Activated naive CD4-positive, alpha-beta T cell treated with anti-CD3 and anti-CD28 coated beads, Interleukin-2, amount 50 U/mL, for 72 hours (primary cell): ENCODE results near the gene CHST14. TPM values are rescaled to one million over a fixed set of nuclear protein-coding genes. Genes with fewer than 3 reads are reported as not detected.
A peak's percentile ranks its signal among the peaks of the same experiment; 100 is the strongest.
"Not testable (repeated sequence)": the region's sequence is repeated elsewhere in the genome, so short reads cannot be mapped to it uniquely, and the experiment has no call there.

Experiments
- ATAC-seq, 2 donors: fragments of 150-1000 bp; cut with Tn5 transposase; 2 replicates each; pipeline ENCODE4 v1.10.0; 2021; ENCODE audit warnings: mild to moderate bottlenecking in 2 of 2, moderate library complexity in 2 of 2
- DNase-seq, 2 donors: peaks; one replicate each; pipeline ENCODE4 v3.0.0; 2021 to 2022; ENCODE audit warnings: low spot score in 2 of 2
- H3K27ac Mint-ChIP-seq, 2 donors: one replicate each; pipeline ENCODE4 v1.8.0; 2022; ENCODE audit warnings: mild to moderate bottlenecking in 2 of 2, mixed read lengths in 2 of 2
- H3K36me3 Mint-ChIP-seq, 2 donors: one replicate each; pipeline ENCODE4 v1.8.0; 2022; ENCODE audit warnings: mixed read lengths in 2 of 2
- H3K9me3 Mint-ChIP-seq, 2 donors: one replicate each; pipeline ENCODE4 v1.8.0; 2022; ENCODE audit warnings: mixed read lengths in 2 of 2
- total RNA-seq, 2 donors: library from RNA; stranded (reverse); gene quantifications; one replicate each; pipeline ENCODE4 v1.2.3, GENCODE V29; 2022

CHST14 gene
- total RNA-seq, 2 donors from 2014 or later: 1.6 to 6.7 TPM

DNA sequence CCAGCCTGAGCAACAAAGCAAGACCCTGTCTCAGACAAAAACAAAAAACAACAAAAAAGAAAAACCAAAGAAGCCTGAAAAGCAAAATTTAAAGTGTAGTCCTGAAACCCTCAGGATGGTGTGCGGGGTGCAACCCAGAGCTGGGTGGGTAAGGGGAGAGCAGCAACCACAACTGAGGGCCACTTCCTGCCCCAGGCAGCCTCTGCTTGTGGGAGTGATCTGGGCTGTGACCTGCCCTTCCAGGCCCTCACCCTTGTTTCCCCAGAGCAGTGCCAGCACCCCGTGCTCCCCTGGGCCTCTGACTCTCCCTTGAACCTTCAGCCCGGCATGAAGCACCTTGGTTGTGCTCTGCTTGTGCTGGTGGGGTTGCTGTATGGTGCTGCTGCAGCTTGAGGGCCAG is 16.8 kb upstream of the CHST14 start:
- peak overlapping the region; percentile 9 to 27 for H3K27ac Mint-ChIP-seq
- DNase-seq, H3K9me3 Mint-ChIP-seq, H3K36me3 Mint-ChIP-seq: not testable (repeated sequence)
- ATAC-seq: peak; percentile 63 to 72

DNA sequence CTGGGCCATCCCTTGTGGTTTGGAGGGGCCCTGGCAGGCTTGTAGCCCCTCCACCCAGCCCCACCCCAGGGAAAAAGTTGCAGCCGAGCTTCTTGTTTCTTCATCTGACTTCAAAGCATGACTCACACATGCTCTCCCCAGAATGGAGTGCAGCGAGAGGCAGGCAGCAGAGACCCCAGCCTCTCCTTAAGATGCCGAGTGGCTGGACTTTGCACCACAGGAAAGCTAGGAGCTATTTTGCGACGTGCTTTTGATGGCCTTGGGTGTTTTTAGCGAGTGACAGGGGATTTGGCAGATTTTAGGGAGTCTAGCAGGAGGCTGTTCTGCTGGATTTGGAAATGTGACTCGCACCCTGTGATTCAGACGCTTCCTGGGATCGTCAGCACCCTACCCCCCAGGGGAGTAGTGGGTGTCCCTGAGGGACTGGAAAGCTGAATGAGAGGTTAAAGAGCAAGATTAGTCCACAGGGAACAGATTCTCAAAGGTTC is 15.8 kb upstream of the CHST14 start:
- ATAC-seq: peak; percentile 40 to 54
- no peaks in the 10 kb centered on the region for H3K36me3 Mint-ChIP-seq
- no peaks in the 10 kb centered on the region for H3K9me3 Mint-ChIP-seq
- peak overlapping the region; percentile 27 to 84 for H3K27ac Mint-ChIP-seq
- peak in 1 of 2 donors; percentile 30 for DNase-seq

DNA sequence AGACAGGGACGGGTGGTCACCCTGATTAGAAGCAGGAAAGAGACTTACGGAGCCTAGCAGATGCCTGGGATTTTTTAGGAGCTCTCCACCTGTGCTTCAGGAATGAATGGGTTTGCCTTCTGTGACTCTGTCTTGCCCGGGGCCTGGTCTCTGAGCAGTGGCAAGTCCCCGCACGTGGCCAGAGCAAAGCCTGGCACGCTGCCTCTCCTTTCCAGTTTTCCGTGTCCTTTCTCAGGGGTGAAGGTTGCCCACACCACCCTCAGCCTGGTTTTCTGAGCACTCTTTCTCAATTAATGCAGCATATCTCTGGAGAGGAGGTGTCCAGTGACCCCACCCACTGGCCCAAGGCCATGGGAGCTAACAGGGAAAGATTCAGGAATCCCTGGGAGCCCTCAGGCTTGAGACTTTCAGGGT is 14.5 kb upstream of the CHST14 start:
- H3K27ac Mint-ChIP-seq: peak overlapping the region; percentile 29 to 44
- H3K9me3 Mint-ChIP-seq: no peaks in the 10 kb centered on the region
- H3K36me3 Mint-ChIP-seq: no peaks in the 10 kb centered on the region
- ATAC-seq (no peak), DNase-seq (no peak)

DNA sequence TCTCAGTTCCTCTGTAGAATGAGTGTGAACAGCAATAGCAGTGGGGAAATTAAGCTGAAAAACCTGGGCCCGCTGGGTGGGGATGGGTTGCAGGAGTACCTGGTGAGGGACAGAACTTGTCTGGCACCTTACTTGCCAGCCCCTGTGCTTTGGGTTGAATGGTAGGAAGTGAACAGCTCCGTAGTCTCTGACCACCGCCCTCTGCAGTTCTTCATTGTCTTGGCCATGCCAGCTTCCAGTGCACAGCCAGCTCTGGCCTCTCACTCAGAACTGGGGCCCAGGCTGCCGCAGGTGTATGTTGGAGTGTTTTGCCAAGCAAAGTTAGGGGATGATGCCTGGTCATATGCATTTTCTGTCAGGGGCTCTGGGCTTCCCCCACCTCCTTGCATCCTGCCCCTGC is 14.0 kb upstream of the CHST14 start:
- H3K27ac Mint-ChIP-seq: peak overlapping the region; percentile 29 to 44
- no peaks in the 10 kb centered on the region for H3K36me3 Mint-ChIP-seq
- no peak for ATAC-seq
- H3K9me3 Mint-ChIP-seq: no peaks in the 10 kb centered on the region
- DNase-seq: no peak

DNA sequence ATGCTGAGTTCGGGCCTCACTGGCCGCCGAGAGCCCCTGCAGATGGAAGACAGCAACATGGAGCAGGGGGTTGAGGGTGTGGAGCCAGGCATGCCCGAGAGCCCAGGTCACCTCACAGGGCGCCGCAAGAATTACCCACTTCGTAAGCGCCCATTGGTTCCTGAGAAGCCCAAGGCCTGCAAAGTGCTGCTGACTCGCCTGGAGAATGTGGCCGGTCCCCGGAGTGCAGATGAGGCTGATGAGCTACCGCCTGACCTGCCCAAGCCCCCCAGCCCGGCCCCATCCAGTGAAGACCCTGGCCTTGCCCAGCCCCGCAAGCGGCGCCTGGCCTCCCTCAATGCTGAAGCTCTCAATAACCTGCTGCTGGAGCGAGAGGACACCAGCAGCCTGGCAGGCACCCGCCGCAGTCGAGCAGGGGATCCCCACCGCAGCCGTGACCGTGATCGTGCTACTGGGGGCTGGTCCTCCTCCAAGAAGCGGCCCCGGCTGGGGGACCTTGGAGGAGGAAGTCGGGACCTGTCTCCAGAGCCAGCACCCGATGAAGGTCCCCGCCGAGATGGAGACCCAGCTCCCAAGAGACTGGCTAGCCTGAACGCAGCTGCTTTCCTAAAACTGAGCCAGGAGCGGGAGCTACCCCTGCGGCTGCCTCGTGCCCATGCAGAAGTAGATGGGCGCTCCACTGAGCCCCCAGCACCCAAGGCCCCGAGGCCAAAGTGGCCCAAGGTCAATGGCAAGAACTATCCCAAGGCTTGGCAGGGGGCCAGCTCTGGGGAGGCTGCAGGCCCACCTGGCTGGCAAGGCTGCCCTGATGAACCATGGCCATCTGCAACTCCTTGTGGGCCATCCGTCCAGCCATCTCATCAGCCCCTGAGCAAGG is 12.1 kb upstream of the CHST14 start:
- DNase-seq: no peak
- no peaks in the 10 kb centered on the region for H3K36me3 Mint-ChIP-seq
- no peaks in the 10 kb centered on the region for H3K9me3 Mint-ChIP-seq
- H3K27ac Mint-ChIP-seq: no peak overlapping the region
- no peak for ATAC-seq

- Mint-ChIP-seq H3K36me3 (no peaks in the 10 kb centered on the region), H3K9me3 (no peaks in the 10 kb centered on the region), H3K27ac (peak overlapping the region in 1 of 2 donors; percentile 54)
- no peak for DNase-seq
- ATAC-seq: no peak
Measured at GRCh38 chr15:40459391-40460015, 11.3 kb upstream of the CHST14 start.

DNA sequence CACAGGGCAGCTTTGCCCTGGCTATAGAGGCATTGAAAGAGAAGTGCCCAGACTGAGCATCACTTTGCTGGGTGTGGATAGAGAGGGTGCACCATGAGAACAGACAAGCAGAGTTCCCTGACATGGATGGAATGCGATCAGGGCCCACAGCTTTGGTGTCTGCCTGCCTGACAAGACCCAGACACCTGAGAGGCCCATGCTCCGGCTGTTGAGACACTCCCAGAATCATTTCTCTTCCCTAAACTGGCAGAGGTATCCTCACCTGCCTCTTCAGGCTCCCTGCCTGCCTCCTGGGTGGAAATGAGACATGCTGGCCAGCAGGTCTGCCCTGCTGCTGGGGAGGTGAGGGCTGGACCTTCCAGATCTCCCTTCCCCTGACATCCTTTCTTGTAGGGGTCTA is 10.4 kb upstream of the CHST14 start:
- peak overlapping the region in 1 of 2 donors; percentile 54 for H3K27ac Mint-ChIP-seq
- DNase-seq (no peak), ATAC-seq (no peak)
- H3K9me3 Mint-ChIP-seq: no peaks in the 10 kb centered on the region
- H3K36me3 Mint-ChIP-seq: no peaks in the 10 kb centered on the region

- DNase-seq (no peak), ATAC-seq (no peak)
- Mint-ChIP-seq H3K9me3 (no peaks in the 10 kb centered on the region), H3K27ac (no peak overlapping the region), H3K36me3 (no peaks in the 10 kb centered on the region)
Measured at GRCh38 chr15:40461958-40462357, 8.8 kb upstream of the CHST14 start.

DNA sequence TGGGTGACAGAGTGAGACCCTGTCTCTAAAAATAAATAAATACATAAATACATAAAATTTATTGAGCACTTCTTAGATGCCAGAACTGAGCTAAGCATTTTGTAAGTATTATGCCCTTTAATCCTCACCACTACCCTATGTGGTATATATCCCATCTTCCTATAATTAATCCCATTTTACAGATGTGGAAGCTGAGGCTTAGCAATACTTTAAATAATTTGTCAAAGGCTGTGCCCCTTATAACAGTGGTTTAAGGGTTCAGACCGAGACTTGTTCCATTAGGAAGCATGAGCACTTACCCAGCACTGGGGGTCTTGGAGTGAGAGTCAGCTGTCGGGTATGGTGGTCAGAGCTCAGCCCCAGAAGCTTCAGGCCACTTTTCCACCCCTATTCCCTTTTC is 7.5 kb upstream of the CHST14 start:
- no peak for DNase-seq
- no peaks in the 10 kb centered on the region for H3K36me3 Mint-ChIP-seq
- no peak for ATAC-seq
- no peak overlapping the region for H3K27ac Mint-ChIP-seq
- H3K9me3 Mint-ChIP-seq: no peaks in the 10 kb centered on the region

- H3K9me3 Mint-ChIP-seq: no peaks in the 10 kb centered on the region
- H3K36me3 Mint-ChIP-seq: no peaks in the 10 kb centered on the region
- H3K27ac Mint-ChIP-seq: peak overlapping the region; percentile 65 to 73
- ATAC-seq (no peak), DNase-seq (no peak)
Measured at GRCh38 chr15:40463886-40464545, 6.8 kb upstream of the CHST14 start.

DNA sequence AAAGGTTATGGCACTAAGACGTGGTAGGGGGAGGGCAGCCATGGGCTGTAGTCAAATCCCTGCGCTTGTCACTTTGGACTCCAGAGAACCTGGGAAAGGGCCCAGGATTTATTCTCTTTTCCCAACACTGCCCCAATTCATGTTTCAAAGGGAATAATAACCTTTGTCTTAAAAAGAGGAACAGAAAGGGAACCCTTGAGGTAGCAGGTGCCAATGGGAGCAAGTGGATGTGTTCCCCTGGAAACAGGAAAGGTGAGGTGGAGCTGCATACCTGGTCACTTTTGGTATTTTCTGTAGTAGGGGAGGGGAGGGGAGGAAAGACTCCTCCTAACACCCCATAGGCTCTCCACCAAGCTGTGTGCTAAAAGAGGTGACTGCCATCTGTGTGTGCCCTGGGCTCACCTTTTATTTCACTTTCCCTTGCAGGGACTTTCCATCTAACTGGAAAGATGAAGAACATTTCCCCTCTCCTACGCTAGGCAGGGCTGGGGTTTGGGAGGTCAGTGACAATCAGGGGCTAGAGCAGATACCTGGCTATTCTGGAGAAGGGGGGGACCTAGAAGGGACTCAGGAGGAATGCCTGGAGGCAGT is 6.1 kb upstream of the CHST14 start:
- DNase-seq: no peak
- no peak for ATAC-seq
- H3K9me3 Mint-ChIP-seq: no peaks in the 10 kb centered on the region
- H3K27ac Mint-ChIP-seq: peak overlapping the region; percentile 65 to 73
- H3K36me3 Mint-ChIP-seq: no peaks in the 10 kb centered on the region

DNA sequence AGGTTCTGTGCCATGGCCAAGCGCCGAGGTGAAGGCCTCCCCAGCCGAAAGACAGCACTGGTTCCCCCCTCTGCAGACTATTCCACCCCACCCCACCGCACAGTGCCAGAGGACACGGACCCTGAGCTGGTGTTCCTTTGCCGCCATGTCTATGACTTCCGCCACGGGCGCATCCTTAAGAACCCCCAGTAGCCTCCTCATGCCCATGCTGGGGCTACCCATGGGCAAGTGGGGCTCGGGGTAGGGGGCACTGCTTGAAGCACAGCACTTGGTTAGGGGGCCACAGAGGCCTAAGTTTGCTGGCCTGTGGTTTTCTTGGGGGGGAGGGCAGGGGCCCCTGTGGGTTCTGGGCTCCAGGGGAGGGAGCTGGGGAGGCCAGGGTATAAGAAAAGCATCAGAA is 4.8 kb upstream of the CHST14 start:
- no peak for DNase-seq
- Mint-ChIP-seq H3K27ac (peak overlapping the region in 1 of 2 donors; percentile 21), H3K36me3 (no peaks in the 10 kb centered on the region), H3K9me3 (no peaks in the 10 kb centered on the region)
- no peak for ATAC-seq

DNA sequence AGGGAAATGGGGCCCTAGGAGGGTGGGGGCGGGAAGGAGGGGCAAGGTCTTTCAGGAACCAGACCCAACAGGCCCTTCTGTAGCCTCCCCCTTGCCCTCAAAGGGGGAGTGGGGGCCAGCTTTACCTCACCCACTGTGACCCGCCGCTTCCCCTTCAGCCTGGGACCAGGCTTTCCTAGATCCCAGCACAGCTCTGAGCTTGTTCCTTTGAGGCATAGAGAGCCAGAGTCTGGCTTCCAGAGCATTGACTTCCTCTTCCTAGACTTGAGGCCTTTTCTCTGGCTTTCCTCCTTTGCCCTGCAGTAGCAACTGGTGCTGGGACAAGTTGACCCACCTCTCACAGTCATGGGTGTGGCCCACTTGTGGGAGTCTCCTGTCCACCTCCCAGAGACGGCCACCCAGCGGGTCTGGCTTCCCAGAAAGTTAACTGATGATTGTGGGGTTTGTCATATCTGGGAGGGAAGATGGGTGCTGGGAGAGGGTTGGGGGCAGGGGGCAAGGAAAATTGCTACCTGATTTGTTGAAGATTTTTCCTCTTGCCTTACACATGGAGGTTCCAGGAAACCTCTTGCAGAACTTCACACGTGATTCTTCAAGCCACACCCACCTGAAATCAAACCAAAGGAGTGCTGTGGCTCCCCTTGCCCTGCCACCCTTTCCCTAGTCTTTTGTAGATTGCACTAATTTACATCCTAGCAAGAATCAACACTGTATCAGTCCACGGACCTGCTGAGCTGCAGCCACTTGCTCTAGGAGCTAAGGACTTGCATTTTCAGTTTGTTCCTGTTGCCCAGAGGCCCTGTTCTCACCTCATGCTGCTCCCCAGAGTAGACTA is 4.1 kb upstream of the CHST14 start:
- H3K9me3 Mint-ChIP-seq: no peaks in the 10 kb centered on the region
- DNase-seq (no peak), ATAC-seq (no peak)
- peak overlapping the region in 1 of 2 donors; percentile 22 for H3K27ac Mint-ChIP-seq
- H3K36me3 Mint-ChIP-seq: no peaks in the 10 kb centered on the region

GRCh38 chr15:40467261-40467615 is 3.5 kb upstream of the CHST14 start:
- H3K27ac Mint-ChIP-seq: no peak overlapping the region
- no peak for ATAC-seq
- H3K9me3 Mint-ChIP-seq: no peaks in the 10 kb centered on the region
- no peak for DNase-seq
- H3K36me3 Mint-ChIP-seq: no peaks in the 10 kb centered on the region

DNA sequence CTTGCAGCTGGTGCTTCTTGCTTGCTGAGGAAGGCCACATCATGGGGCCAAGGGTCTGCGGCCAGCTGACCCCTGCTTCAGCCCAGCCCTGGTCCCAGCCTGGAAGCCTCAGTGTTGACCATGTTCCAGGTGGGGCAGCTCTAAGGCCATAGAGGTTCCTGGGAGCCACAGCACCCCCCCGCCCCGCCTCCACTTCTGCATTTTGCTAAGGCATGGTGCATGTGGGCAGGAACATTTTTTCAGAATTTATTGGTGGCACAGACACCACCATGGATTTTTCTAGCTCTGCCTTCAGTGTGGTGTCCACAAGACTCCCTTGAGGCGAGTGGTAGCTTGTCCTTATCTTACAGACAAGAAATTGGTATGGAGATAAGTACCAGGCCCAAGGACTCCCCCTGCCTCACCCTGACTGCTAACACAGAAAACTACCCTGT is 1.9 kb upstream of the CHST14 start:
- Mint-ChIP-seq H3K27ac (no peak overlapping the region), H3K9me3 (no peaks in the 10 kb centered on the region), H3K36me3 (no peaks in the 10 kb centered on the region)
- ATAC-seq (no peak), DNase-seq (no peak)

DNA sequence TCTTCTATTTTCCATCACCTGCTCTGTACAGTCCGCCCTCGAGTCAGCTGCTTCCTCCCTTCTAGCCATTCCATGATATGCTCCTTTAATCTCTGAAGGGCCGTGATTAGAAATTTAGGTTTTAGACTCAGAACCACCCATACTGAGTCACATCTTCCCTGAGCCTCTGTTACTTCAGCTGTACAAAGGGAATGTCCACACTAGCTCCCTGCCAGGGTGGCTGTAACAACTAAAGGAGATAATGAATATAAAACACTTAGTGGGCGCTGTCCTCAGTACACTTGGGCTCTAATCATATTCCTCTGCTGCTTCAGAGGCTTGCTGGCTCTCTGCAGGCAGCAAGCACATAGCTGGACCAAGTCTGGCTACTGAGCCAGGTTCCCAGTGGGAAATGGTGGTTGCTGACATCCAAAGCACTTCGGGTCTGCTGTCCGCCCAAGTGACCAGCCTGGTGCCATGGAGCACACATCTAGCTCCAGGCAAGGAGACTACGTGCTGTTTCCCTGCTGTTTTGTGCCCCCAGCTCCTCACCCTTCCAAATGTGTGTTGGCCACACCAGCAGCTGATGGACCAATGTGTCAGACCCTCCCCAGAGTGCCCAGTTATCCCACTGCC is 901 bp upstream of the CHST14 start:
- Mint-ChIP-seq H3K27ac (peak overlapping the region in 1 of 2 donors; percentile 6), H3K36me3 (no peaks in the 10 kb centered on the region), H3K9me3 (no peaks in the 10 kb centered on the region)
- ATAC-seq: no peak
- no peak for DNase-seq
